Measurements from ENCODE around the gene TNFRSF25. TPM values are rescaled to one million over a fixed set of nuclear protein-coding genes. Genes with fewer than 3 reads are reported as not detected.

The TNFRSF25 gene
- total and polyA plus RNA-seq, 2 experiments from 2014 or later = 13.6 to 25.3 TPM

GRCh38 chr1:6497215-6497866 is 31.4 kb upstream of the TNFRSF25 start:
- Histone ChIP-seq H3K9me2 (ENCODE audit: insufficient read depth) (no peaks in the 10 kb centered on the region), H4K20me1 (replicated peaks; ENCODE audit: insufficient read depth) (no peaks in the 10 kb centered on the region), H3K79me2 (replicated peaks; ENCODE audit: insufficient read depth) (no peaks in the 10 kb centered on the region), H3K36me3 (ENCODE audit: insufficient read depth) (no peaks in the 10 kb centered on the region), H3K27ac (ENCODE audit: low read depth) (no peak overlapping the region), H3K4me1 (ENCODE audit: insufficient read depth) (peaks cover 18% of the 10 kb centered on the region), H3K4me2 (peak overlapping the region; percentile 99), H3F3A (replicated peaks; ENCODE audit: low read depth) (peaks cover 2% of the 10 kb centered on the region; the same call in 1 of the 2 replicates), H3K27me3 (ENCODE audit: insufficient read depth) (peaks cover 30% of the 10 kb centered on the region), H2AFZ (0 out of 2 replicates have a peak overlapping the region, but pooled peaks have one; percentile 43), H3K4me3 (peak overlapping the region; percentile 85)
- DNase-seq (ENCODE audit: low spot score) (peak; percentile 79), ATAC-seq (peak; percentile 37)
- Mint-ChIP-seq H3K4me3 (peak overlapping the region; percentile 73), H3K36me3 (ENCODE audit: low read depth) (no peaks in the 10 kb centered on the region), H3K9me3 (no peaks in the 10 kb centered on the region), H3K27me3 (ENCODE audit: insufficient read depth, low read depth, poor library complexity) (peaks cover 38% of the 10 kb centered on the region), H3K4me1 (peaks cover 22% of the 10 kb centered on the region), H3K27ac (no peak overlapping the region)
- TF ChIP-seq EZH2phosphoT487 (IDR thresholded peaks at IDR 0.05; ENCODE audit: unreplicated experiment) (no peak), ZNF331 (CRISPR knock-in tag; IDR thresholded peaks at IDR 0.05; ENCODE audit: low read depth) (no peak), POLR2AphosphoS5 (IDR thresholded peaks at IDR 0.05; ENCODE audit: low read depth) (no peak), ETS1 (IDR thresholded peaks at IDR 0.05) (no peak), JUNB (IDR thresholded peaks at IDR 0.05; ENCODE audit: unreplicated experiment) (no peak), CREB1 (CRISPR knock-in tag; IDR thresholded peaks at IDR 0.05; ENCODE audit: low read depth) (no peak), EZH2 (IDR thresholded peaks at IDR 0.05; ENCODE audit: low read depth, unreplicated experiment) (no peak), ZNF114 (CRISPR knock-in tag; IDR thresholded peaks at IDR 0.05) (no peak), NANOG (IDR thresholded peaks at IDR 0.05; ENCODE audit: borderline replicate concordance) (no peak), STAT1 (IDR thresholded peaks at IDR 0.05; ENCODE audit: unreplicated experiment) (no peak), ZNF462 (CRISPR knock-in tag; IDR thresholded peaks at IDR 0.05) (no peak)
- TF ChIP-seq, protein P1, sequence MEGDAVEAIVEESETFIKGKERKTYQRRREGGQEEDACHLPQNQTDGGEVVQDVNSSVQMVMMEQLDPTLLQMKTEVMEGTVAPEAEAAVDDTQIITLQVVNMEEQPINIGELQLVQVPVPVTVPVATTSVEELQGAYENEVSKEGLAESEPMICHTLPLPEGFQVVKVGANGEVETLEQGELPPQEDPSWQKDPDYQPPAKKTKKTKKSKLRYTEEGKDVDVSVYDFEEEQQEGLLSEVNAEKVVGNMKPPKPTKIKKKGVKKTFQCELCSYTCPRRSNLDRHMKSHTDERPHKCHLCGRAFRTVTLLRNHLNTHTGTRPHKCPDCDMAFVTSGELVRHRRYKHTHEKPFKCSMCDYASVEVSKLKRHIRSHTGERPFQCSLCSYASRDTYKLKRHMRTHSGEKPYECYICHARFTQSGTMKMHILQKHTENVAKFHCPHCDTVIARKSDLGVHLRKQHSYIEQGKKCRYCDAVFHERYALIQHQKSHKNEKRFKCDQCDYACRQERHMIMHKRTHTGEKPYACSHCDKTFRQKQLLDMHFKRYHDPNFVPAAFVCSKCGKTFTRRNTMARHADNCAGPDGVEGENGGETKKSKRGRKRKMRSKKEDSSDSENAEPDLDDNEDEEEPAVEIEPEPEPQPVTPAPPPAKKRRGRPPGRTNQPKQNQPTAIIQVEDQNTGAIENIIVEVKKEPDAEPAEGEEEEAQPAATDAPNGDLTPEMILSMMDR (conservative IDR thresholded peaks at IDR 0.05; ENCODE audit: low read depth in 2 of 2) = no peak
- TF ChIP-seq, protein P2, sequence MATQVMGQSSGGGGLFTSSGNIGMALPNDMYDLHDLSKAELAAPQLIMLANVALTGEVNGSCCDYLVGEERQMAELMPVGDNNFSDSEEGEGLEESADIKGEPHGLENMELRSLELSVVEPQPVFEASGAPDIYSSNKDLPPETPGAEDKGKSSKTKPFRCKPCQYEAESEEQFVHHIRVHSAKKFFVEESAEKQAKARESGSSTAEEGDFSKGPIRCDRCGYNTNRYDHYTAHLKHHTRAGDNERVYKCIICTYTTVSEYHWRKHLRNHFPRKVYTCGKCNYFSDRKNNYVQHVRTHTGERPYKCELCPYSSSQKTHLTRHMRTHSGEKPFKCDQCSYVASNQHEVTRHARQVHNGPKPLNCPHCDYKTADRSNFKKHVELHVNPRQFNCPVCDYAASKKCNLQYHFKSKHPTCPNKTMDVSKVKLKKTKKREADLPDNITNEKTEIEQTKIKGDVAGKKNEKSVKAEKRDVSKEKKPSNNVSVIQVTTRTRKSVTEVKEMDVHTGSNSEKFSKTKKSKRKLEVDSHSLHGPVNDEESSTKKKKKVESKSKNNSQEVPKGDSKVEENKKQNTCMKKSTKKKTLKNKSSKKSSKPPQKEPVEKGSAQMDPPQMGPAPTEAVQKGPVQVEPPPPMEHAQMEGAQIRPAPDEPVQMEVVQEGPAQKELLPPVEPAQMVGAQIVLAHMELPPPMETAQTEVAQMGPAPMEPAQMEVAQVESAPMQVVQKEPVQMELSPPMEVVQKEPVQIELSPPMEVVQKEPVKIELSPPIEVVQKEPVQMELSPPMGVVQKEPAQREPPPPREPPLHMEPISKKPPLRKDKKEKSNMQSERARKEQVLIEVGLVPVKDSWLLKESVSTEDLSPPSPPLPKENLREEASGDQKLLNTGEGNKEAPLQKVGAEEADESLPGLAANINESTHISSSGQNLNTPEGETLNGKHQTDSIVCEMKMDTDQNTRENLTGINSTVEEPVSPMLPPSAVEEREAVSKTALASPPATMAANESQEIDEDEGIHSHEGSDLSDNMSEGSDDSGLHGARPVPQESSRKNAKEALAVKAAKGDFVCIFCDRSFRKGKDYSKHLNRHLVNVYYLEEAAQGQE (IDR thresholded peaks at IDR 0.05; ENCODE audit: unreplicated experiment) = no peak

Data from GM23338 (cell line).